H1 (cell line): ENCODE data around the gene GRB14. TPM values are rescaled to one million over a fixed set of nuclear protein-coding genes. Genes with fewer than 3 reads are reported as not detected.

Experiments
- BCL11A ChIP-seq, 2 experiments: IDR thresholded peaks; one replicate each; pipeline ENCODE4 v1.6.1; 2011; ENCODE audit warnings: low read depth in 2 of 2, low read length in 2 of 2, mild to moderate bottlenecking in 2 of 2
- CHD1 ChIP-seq: IDR thresholded peaks from 2 replicates; pipeline ENCODE4 v1.6.1; 2012; ENCODE audit warnings: low read depth, low read length, improper control_type of control experiment
- JUN ChIP-seq: IDR thresholded peaks from 2 replicates; pipeline ENCODE4 v1.6.1; 2011; ENCODE audit warnings: low read depth, mild to moderate bottlenecking, improper control_type of control experiment, low read length
- SIX5 ChIP-seq: IDR thresholded peaks from 2 replicates; pipeline ENCODE4 v1.6.1; 2011; ENCODE audit warnings: mild to moderate bottlenecking, low read depth, low read length
- SUZ12 ChIP-seq: fragments of 200-600 bp; sonication (generic); IDR thresholded peaks from 2 replicates; pipeline ENCODE4 v1.6.1; 2012; ENCODE audit warnings: mild to moderate bottlenecking, inconsistent platforms, low read length, moderate library complexity, mixed read lengths
- TCF12 ChIP-seq: IDR thresholded peaks from 2 replicates; pipeline ENCODE4 v1.6.1; 2011; ENCODE audit warnings: low read depth, mild to moderate bottlenecking, low read length
- ZNF274 ChIP-seq: IDR thresholded peaks from 2 replicates; pipeline ENCODE4 v1.7.0; 2012; ENCODE audit warnings: low read length, borderline replicate concordance; ENCODE audit errors: extremely low read depth
- polyA plus RNA-seq, 7 experiments: library from polyadenylated mRNA; depleted of rRNA in 3 of 7; stranded (reverse) in 5 of 7; unstranded in 2 of 7; fragments of >200 nt in 5 of 7; fragments of 200-250 nt in 2 of 7; gene quantifications; 1 replicate in 5 of 7; 2 replicates in 1 of 7; 4 replicates in 1 of 7; pipeline versions ENCODE4 v1.2.1 to v1.2.3, GENCODE V29; 2011 to 2013; ENCODE audit warnings: missing spikeins in 2 of 7, mixed read lengths in 2 of 7
- total RNA-seq: library from RNA; stranded (reverse); fragmentation: NEBNext Ultra II Directional; extraction: Animal tissue kit (Norgen Biotek cat#: 25700); gene quantifications from 2 replicates; pipeline ENCODE4 v1.2.1, GENCODE V29; 2021
- TF ChIP-seq, protein P1 (sequence below): fragments of 300-600 bp; sonication (generic); IDR thresholded peaks from 2 replicates; pipeline ENCODE4 v1.7.1; 2012; ENCODE audit warnings: low read length, moderate library complexity, mild to moderate bottlenecking, inconsistent platforms; ENCODE audit not compliant: insufficient replicate concordance

The GRB14 gene
- total and polyA plus RNA-seq, 2 of the 8 experiments (the other 6 are each of a cell fraction or from before 2014, with no cell fraction given): 2.5 to 11.6 TPM

DNA sequence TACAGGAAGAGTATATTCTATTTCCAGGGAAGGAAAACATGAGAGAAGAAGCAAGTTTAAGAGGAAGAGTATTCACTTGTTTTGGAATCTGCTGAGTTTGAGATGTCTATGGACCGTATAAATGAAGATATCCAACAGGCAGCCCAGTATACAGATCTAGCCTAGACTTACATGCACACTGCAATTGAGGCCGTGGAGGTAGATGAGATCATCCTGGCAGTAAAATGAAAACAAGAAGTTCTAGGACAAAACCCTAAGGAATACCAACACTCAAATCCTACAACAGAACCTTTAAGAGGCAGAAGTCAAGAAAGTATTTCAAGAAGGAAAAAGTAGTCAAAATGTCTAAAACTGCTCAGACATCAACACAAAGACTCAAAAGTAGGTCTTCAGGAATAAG is 16.0 kb downstream of the GRB14 start (continued):
- TF ChIP-seq, protein P1, sequence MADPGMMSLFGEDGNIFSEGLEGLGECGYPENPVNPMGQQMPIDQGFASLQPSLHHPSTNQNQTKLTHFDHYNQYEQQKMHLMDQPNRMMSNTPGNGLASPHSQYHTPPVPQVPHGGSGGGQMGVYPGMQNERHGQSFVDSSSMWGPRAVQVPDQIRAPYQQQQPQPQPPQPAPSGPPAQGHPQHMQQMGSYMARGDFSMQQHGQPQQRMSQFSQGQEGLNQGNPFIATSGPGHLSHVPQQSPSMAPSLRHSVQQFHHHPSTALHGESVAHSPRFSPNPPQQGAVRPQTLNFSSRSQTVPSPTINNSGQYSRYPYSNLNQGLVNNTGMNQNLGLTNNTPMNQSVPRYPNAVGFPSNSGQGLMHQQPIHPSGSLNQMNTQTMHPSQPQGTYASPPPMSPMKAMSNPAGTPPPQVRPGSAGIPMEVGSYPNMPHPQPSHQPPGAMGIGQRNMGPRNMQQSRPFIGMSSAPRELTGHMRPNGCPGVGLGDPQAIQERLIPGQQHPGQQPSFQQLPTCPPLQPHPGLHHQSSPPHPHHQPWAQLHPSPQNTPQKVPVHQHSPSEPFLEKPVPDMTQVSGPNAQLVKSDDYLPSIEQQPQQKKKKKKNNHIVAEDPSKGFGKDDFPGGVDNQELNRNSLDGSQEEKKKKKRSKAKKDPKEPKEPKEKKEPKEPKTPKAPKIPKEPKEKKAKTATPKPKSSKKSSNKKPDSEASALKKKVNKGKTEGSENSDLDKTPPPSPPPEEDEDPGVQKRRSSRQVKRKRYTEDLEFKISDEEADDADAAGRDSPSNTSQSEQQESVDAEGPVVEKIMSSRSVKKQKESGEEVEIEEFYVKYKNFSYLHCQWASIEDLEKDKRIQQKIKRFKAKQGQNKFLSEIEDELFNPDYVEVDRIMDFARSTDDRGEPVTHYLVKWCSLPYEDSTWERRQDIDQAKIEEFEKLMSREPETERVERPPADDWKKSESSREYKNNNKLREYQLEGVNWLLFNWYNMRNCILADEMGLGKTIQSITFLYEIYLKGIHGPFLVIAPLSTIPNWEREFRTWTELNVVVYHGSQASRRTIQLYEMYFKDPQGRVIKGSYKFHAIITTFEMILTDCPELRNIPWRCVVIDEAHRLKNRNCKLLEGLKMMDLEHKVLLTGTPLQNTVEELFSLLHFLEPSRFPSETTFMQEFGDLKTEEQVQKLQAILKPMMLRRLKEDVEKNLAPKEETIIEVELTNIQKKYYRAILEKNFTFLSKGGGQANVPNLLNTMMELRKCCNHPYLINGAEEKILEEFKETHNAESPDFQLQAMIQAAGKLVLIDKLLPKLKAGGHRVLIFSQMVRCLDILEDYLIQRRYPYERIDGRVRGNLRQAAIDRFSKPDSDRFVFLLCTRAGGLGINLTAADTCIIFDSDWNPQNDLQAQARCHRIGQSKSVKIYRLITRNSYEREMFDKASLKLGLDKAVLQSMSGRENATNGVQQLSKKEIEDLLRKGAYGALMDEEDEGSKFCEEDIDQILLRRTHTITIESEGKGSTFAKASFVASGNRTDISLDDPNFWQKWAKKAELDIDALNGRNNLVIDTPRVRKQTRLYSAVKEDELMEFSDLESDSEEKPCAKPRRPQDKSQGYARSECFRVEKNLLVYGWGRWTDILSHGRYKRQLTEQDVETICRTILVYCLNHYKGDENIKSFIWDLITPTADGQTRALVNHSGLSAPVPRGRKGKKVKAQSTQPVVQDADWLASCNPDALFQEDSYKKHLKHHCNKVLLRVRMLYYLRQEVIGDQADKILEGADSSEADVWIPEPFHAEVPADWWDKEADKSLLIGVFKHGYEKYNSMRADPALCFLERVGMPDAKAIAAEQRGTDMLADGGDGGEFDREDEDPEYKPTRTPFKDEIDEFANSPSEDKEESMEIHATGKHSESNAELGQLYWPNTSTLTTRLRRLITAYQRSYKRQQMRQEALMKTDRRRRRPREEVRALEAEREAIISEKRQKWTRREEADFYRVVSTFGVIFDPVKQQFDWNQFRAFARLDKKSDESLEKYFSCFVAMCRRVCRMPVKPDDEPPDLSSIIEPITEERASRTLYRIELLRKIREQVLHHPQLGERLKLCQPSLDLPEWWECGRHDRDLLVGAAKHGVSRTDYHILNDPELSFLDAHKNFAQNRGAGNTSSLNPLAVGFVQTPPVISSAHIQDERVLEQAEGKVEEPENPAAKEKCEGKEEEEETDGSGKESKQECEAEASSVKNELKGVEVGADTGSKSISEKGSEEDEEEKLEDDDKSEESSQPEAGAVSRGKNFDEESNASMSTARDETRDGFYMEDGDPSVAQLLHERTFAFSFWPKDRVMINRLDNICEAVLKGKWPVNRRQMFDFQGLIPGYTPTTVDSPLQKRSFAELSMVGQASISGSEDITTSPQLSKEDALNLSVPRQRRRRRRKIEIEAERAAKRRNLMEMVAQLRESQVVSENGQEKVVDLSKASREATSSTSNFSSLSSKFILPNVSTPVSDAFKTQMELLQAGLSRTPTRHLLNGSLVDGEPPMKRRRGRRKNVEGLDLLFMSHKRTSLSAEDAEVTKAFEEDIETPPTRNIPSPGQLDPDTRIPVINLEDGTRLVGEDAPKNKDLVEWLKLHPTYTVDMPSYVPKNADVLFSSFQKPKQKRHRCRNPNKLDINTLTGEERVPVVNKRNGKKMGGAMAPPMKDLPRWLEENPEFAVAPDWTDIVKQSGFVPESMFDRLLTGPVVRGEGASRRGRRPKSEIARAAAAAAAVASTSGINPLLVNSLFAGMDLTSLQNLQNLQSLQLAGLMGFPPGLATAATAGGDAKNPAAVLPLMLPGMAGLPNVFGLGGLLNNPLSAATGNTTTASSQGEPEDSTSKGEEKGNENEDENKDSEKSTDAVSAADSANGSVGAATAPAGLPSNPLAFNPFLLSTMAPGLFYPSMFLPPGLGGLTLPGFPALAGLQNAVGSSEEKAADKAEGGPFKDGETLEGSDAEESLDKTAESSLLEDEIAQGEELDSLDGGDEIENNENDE: no peak
- TF ChIP-seq JUN (no peak), TCF12 (no peak), SIX5 (no peak), CHD1 (no peak), SUZ12 (no peak), BCL11A (IDR thresholded peaks at IDR 0.05; ENCODE audit: low read depth in 2 of 2, low read length in 2 of 2) (no peak), ZNF274 (no peak)
